K562 (cell line): Measurements from ENCODE around the gene PI16. TPM values are rescaled to one million over a fixed set of nuclear protein-coding genes. Genes with fewer than 3 reads are reported as not detected.

ENCODE experiments used
- ATAC-seq: fragments of 200-7000 bp; cut with Tn5 transposase; 3 replicates; pipeline ENCODE4 v1.9.1; 2020; ENCODE audit warnings: moderate library complexity
- BruUV-seq: library from RNA; stranded (reverse); fragments of 400-500 nt; replicated peaks from 2 replicates; lab custom pipeline; 2021; lab: Mats Ljungman, UMichigan
- CTCF ChIA-PET: fragments of 300-600 bp; formaldehyde crosslinking; extraction: SDS; loops from one replicate; lab custom pipeline; 2021; ENCODE audit warnings: low intra/inter-chr PET ratio; lab: Yijun Ruan, JAX
- POLR2A ChIA-PET: fragments of 300-600, 350-650 bp; sonication (Branson Sonifier 250); formaldehyde crosslinking; extraction: SDS; loops from one replicate; lab custom pipeline; 2021; ENCODE audit warnings: antibody characterized with exemption, inconsistent platforms; lab: Yijun Ruan, JAX
- DNase-seq, 4 experiments: peaks; one replicate each; pipeline versions ENCODE4 v3.0.0 to v3.0.0-alpha.2; 2011 to 2018; ENCODE audit warnings: low spot score in 3 of 4, mixed read lengths in 3 of 4; ENCODE audit errors: extremely low read depth in 1 of 4
- FAIRE-seq: peaks from 2 replicates; lab custom pipeline; 2011; peaks lifted over from hg19 to GRCh38; lab: Jason Lieb, UNC
- H2AFZ ChIP-seq: 2 replicates; pipeline ENCODE4 v1.6.0; 2011; ENCODE audit warnings: low read depth, low read length, control low read depth, inconsistent platforms
- H3K27ac ChIP-seq: fragments of 200-600 bp; 3 replicates; pipeline ENCODE4 v1.8.0; 2011; ENCODE audit warnings: low read depth, mild to moderate bottlenecking, control low read depth, inconsistent platforms, low read length, moderate library complexity, mixed read lengths; ENCODE audit errors: extremely low read depth
- H3K27me3 ChIP-seq, 2 experiments: fragments of 300-600 bp in 1 of 2; 2 replicates in 1 of 2; 3 replicates in 1 of 2; pipeline versions ENCODE4 v1.6.0 to v1.8.0; 2011; ENCODE audit warnings: inconsistent platforms in 2 of 2, low read length in 2 of 2, mild to moderate bottlenecking in 1 of 2, mixed read lengths in 1 of 2, moderate library complexity in 1 of 2; ENCODE audit not compliant: control insufficient read depth in 2 of 2, insufficient read depth in 2 of 2
- H3K36me3 ChIP-seq: fragments of 300-600 bp; 3 replicates; pipeline ENCODE4 v1.8.0; 2011; ENCODE audit warnings: mild to moderate bottlenecking, low read length, inconsistent platforms; ENCODE audit not compliant: control insufficient read depth, insufficient read depth
- H3K4me1 ChIP-seq, 2 experiments: fragments of 200-600 bp in 1 of 2; replicated peaks in 1 of 2; 2 replicates in 1 of 2; 3 replicates in 1 of 2; pipeline versions ENCODE4 v1.5.1 to v1.8.0; 2011; ENCODE audit warnings: inconsistent platforms in 2 of 2, low read length in 2 of 2, mild to moderate bottlenecking in 1 of 2, mixed read lengths in 1 of 2, moderate library complexity in 1 of 2; ENCODE audit not compliant: control insufficient read depth in 2 of 2, insufficient read depth in 2 of 2
- H3K4me2 ChIP-seq: 2 replicates; pipeline ENCODE4 v1.6.1; 2011; ENCODE audit warnings: low read length, control low read depth, inconsistent platforms, mixed read lengths; ENCODE audit not compliant: insufficient read depth
- H3K4me3 ChIP-seq: fragments of 200-600 bp; sonication (generic), shearing (Covaris generic); 2 replicates; pipeline ENCODE4 v1.5.1; 2016; ENCODE audit warnings: control low read depth, inconsistent platforms
- H3K79me2 ChIP-seq: fragments of 200-600 bp; 3 replicates; pipeline ENCODE4 v1.8.0; 2011; ENCODE audit warnings: low read length, inconsistent platforms; ENCODE audit not compliant: control insufficient read depth, insufficient read depth
- H3K9ac ChIP-seq, 2 experiments: 2 replicates each; pipeline versions ENCODE4 v1.6.0 to v1.6.1; 2011; ENCODE audit warnings: low read depth in 2 of 2, low read length in 2 of 2, control low read depth in 1 of 2, inconsistent platforms in 1 of 2, mild to moderate bottlenecking in 1 of 2, mixed read lengths in 1 of 2; ENCODE audit not compliant: insufficient read depth in 1 of 2
- H3K9me1 ChIP-seq: one replicate; pipeline ENCODE4 v1.6.0; 2011; ENCODE audit warnings: inconsistent platforms, mild to moderate bottlenecking, low read length, moderate library complexity; ENCODE audit not compliant: control insufficient read depth, insufficient read depth
- H3K9me3 ChIP-seq: replicated peaks from 2 replicates; pipeline ENCODE4 v1.5.1; 2011; ENCODE audit warnings: low read depth, low read length, inconsistent platforms; ENCODE audit not compliant: control insufficient read depth, insufficient read depth
- H4K20me1 ChIP-seq: replicated peaks from 2 replicates; pipeline ENCODE4 v1.6.1; 2011; ENCODE audit warnings: low read length, inconsistent platforms, mixed read lengths; ENCODE audit not compliant: control insufficient read depth, insufficient read depth
- ATF7 ChIP-seq: fragments of 450-650 bp; IDR thresholded peaks from 2 replicates; pipeline ENCODE4 v1.7.1; 2014; ENCODE audit warnings: mild to moderate bottlenecking, moderate library complexity
- BCLAF1 ChIP-seq, 2 experiments: fragments of 450-650 bp in 1 of 2; IDR thresholded peaks; 2 replicates each; pipeline ENCODE4 v1.6.1; 2011 to 2017; ENCODE audit warnings: low read depth in 2 of 2, antibody characterized with exemption in 1 of 2, borderline replicate concordance in 1 of 2, low read length in 1 of 2, mild to moderate bottlenecking in 1 of 2, mixed read lengths in 1 of 2; ENCODE audit not compliant: control insufficient read depth in 1 of 2
- CEBPB ChIP-seq: fragments of 450-650 bp; IDR thresholded peaks from 2 replicates; pipeline ENCODE4 v1.6.1; 2016; ENCODE audit warnings: missing genetic modification characterization, missing compliant biosample characterization
- CEBPG ChIP-seq, 3 experiments: fragments of 200-800 bp in 1 of 3; sonication (Bioruptor generic) in 1 of 3; sonication (generic) in 1 of 3; formaldehyde crosslinking in 1 of 3; IDR thresholded peaks in 2 of 3; conservative IDR thresholded peaks in 1 of 3; 2 replicates each; pipeline versions ENCODE4 v1.6.1 to v1.8.0; 2016 to 2022; ENCODE audit warnings: missing compliant biosample characterization in 2 of 3, missing genetic modification characterization in 2 of 3, mild to moderate bottlenecking in 1 of 3, missing genetic modification reagents in 1 of 3
- CREM ChIP-seq: IDR thresholded peaks from 2 replicates; pipeline ENCODE4 v1.6.1; 2014; ENCODE audit warnings: antibody characterized with exemption, low read depth
- CSDE1 ChIP-seq, 2 experiments: fragments of 450-650 bp; IDR thresholded peaks; 2 replicates each; pipeline ENCODE4 v1.6.1; 2016; ENCODE audit warnings: mild to moderate bottlenecking in 1 of 2
- KDM1A ChIP-seq, 2 experiments: fragments of 450-650 bp; IDR thresholded peaks; 2 replicates each; pipeline ENCODE4 v1.6.1; 2016; ENCODE audit warnings: mild to moderate bottlenecking in 2 of 2
- MCM7 ChIP-seq, 2 experiments: fragments of 450-650 bp; IDR thresholded peaks; 2 replicates each; pipeline ENCODE4 v1.6.1; 2016 to 2018
- WGBS: fragments of 100-300 bp; shearing (Covaris generic); methylation state at CpG from one replicate; pipeline ENCODE4 v1.1.6; 2016; ENCODE audit warnings: low coverage, mixed read lengths; ENCODE audit not compliant: insufficient coverage; ENCODE audit errors: missing lambda C conversion rate; 5-methylcytosine and 5-hydroxymethylcytosine counted together
- in situ Hi-C: fragments of 300-500 bp; cut with MboI; formaldehyde crosslinking; loops from 4 replicates; pipeline ENCODE4 v1.15.0; 2018; ENCODE audit warnings: inconsistent platforms, mixed read lengths
- intact Hi-C: fragments of 100-400 bp; cut with micrococcal nuclease; formaldehyde crosslinking; loops from 2 replicates; pipeline ENCODE4 v1.14.2; 2022
- polyA plus RNA-seq, 8 experiments: library from polyadenylated mRNA; depleted of rRNA in 4 of 8; stranded (reverse) in 5 of 8; unstranded in 3 of 8; fragments of >200 nt; fragmentation: Nextera tagmentation in 2 of 8; fragmentation: Illumina TruSeq in 1 of 8; extraction: Ambion mirVana in 2 of 8; extraction: Trizol in 1 of 8; gene quantifications; 2 replicates each; pipeline versions ENCODE4 v1.2.1 to v1.2.3, GENCODE V29; 2011 to 2014; ENCODE audit warnings: inconsistent platforms in 1 of 8, missing spikeins in 1 of 8
- total RNA-seq, 7 experiments: library from RNA; depleted of rRNA in 6 of 7; stranded (reverse); fragments of >200 nt in 6 of 7; fragmentation: Illumina TruSeq in 2 of 7; extraction: Trizol in 2 of 7; gene quantifications; 2 replicates each; pipeline versions ENCODE4 v1.2.1 to v1.2.3, GENCODE V29; 2011 to 2021; ENCODE audit warnings: low replicate concordance in 1 of 7
- TF ChIP-seq, protein P1 (sequence below), 2 experiments: fragments of 450-650 bp in 1 of 2; sonication (generic) in 1 of 2; formaldehyde crosslinking in 1 of 2; IDR thresholded peaks in 1 of 2; conservative IDR thresholded peaks in 1 of 2; 2 replicates each; pipeline versions ENCODE4 v1.6.1 to v1.8.1; 2016 to 2023; ENCODE audit warnings: mild to moderate bottlenecking in 2 of 2, moderate library complexity in 2 of 2, inconsistent platforms in 1 of 2, missing genetic modification reagents in 1 of 2

PI16 gene
- total and polyA plus RNA-seq, 9 of the 15 experiments (the other 6 are each of a cell fraction or from before 2014, with no cell fraction given): 0.06 to 0.18 TPM; not detected in 7

DNA sequence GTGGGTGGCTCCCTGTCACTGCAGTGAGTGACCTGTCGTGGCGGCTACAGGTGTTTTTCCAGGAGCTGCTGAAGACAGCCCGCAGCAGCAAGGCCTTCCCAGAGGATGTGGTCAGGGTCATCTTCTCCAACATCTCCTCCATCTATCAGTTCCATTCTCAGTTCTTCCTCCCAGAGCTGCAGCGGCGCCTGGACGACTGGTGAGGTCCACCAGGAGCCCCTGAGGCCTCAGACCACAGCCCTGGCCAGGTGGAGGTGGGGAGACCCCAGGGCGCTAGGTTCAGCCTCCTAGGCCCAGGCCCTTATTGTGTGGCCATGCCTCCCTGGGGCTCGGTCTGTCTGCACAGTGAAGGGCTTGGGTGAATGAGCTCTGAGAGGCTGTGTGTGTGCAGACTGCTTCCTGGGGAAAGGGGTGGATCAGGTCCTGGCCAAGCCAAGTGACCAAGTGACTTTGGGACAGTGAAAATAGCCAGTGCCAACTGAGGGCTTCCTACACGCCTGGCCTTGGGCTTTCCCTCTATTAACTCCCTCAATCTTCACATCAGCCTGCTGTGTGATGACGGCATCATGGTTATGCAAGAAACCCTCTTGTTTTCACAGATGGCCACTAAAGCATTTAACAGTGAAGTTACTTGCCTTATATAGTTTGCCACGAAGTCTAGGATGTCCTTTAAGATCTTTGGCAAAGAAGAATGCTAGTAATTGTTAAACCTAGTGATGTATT lies 57.3 kb downstream of the PI16 start:
- peaks cover 13 to 38% of the 10 kb centered on the region in 2 experiments; a peak in 4 of 5 replicates for H3K27me3 ChIP-seq
- H3K36me3 ChIP-seq: no peaks in the 10 kb centered on the region
- no TSS peak for BruUV-seq
- ATAC-seq: no peak; the same call in 2 of the 3 replicates
- no peak overlapping the region for H3K27ac ChIP-seq
- WGBS: 9% methylated on average over 11 of the region's 11 CpGs
- CTCF ChIA-PET: no interaction called here
- no peak for TF ChIP-seq CSDE1 (IDR thresholded peaks at IDR 0.05)
- no peak for TF ChIP-seq BCLAF1 (IDR thresholded peaks at IDR 0.05; ENCODE audit: borderline replicate concordance in 1 of 2, control insufficient read depth in 1 of 2, low read depth in 2 of 2, low read length in 1 of 2)
- TF ChIP-seq, protein P1, sequence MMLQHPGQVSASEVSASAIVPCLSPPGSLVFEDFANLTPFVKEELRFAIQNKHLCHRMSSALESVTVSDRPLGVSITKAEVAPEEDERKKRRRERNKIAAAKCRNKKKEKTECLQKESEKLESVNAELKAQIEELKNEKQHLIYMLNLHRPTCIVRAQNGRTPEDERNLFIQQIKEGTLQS (IDR thresholded peaks at IDR 0.05): peak; percentile 75
- TF ChIP-seq, protein P1 (CRISPR knock-in tag; conservative IDR thresholded peaks at IDR 0.05): no peak
- 0 out of 2 replicates have a peak, but pooled peaks have one; percentile 21 for TF ChIP-seq ATF7
- peak; percentile 26; the same call in 1 of the 2 replicates for TF ChIP-seq CREM
- no peak for TF ChIP-seq MCM7 (IDR thresholded peaks at IDR 0.05)
- peak; percentile 80 for TF ChIP-seq CEBPB (tag)
- TF ChIP-seq KDM1A (IDR thresholded peaks at IDR 0.05): no peak
- peak; percentile 44; the same call in 1 of the 2 replicates for TF ChIP-seq CEBPG (CRISPR knock-in tag; IDR thresholded peaks at IDR 0.05)
- TF ChIP-seq CEBPG (tag; conservative IDR thresholded peaks at IDR 0.05 in 1 of 2, IDR thresholded peaks at IDR 0.05 in 1 of 2): peak; percentile 51 to 66; a peak in 2 of 4 replicates
- no peaks in the 10 kb centered on the region for H4K20me1 ChIP-seq
- no peaks in the 10 kb centered on the region for H3K9me1 ChIP-seq
- POLR2A ChIA-PET: no interaction called here
- no peaks in the 10 kb centered on the region for H3K79me2 ChIP-seq
- no peak for DNase-seq
- no peak overlapping the region for H2AFZ ChIP-seq
- in situ Hi-C loops: loop anchor here (25.0 kb wide), 1 partner anchor 1475 kb away; no protein-coding TSS in a partner anchor
- H3K9ac ChIP-seq: peak overlapping the region in 1 of 2 experiments; percentile 43; a peak in 1 of 4 replicates
- no peak for FAIRE-seq
- intact Hi-C loops: loop anchor here (10.0 kb wide), 1 partner anchor 97 kb away; no protein-coding TSS in a partner anchor
- H3K9me3 ChIP-seq: no peaks in the 10 kb centered on the region
- H3K4me1 ChIP-seq: peaks cover 0 to 11% of the 10 kb centered on the region in 2 experiments; a peak in 2 of 5 replicates
- H3K4me3 ChIP-seq: no peak overlapping the region
- no peak overlapping the region for H3K4me2 ChIP-seq
